Keratinocyte (primary cell): ENCODE measurements around the gene TPD52L2. TPM values are rescaled to one million over a fixed set of nuclear protein-coding genes. Genes with fewer than 3 reads are reported as not detected.
"Not testable (repeated sequence)": the region's sequence is repeated elsewhere in the genome, so short reads cannot be mapped to it uniquely, and the experiment has no call there.

Source experiments
- DNase-seq: peaks from one replicate; pipeline ENCODE4 v3.0.0-alpha.2; 2011; ENCODE audit warnings: low read depth, missing footprints, low spot score
- FAIRE-seq: peaks from 2 replicates; lab custom pipeline; 2011; peaks lifted over from hg19 to GRCh38; lab: Jason Lieb, UNC
- H2AFZ ChIP-seq: 2 replicates; pipeline ENCODE4 v1.6.0; 2012; ENCODE audit warnings: low read length, control low read depth, inconsistent platforms; ENCODE audit not compliant: control insufficient read depth
- H3K27ac ChIP-seq: 2 replicates; pipeline ENCODE4 v1.5.1; 2011; ENCODE audit warnings: low read length; ENCODE audit not compliant: control insufficient read depth, insufficient read depth
- H3K27me3 ChIP-seq: 3 replicates; pipeline ENCODE4 v1.6.0; 2011; ENCODE audit warnings: low read length; ENCODE audit not compliant: control insufficient read depth, insufficient read depth; ENCODE audit errors: extremely low read depth
- H3K36me3 ChIP-seq, 2 experiments: 2 replicates in 1 of 2; 3 replicates in 1 of 2; pipeline ENCODE4 v1.5.1; 2011; ENCODE audit warnings: low read length in 2 of 2, mild to moderate bottlenecking in 1 of 2; ENCODE audit not compliant: control insufficient read depth in 2 of 2, insufficient read depth in 2 of 2; ENCODE audit errors: extremely low read depth in 1 of 2
- H3K4me1 ChIP-seq: 3 replicates; pipeline ENCODE4 v1.5.1; 2011; ENCODE audit warnings: low read length; ENCODE audit not compliant: control insufficient read depth, insufficient read depth; ENCODE audit errors: extremely low read depth
- H3K4me2 ChIP-seq: 3 replicates; pipeline ENCODE4 v1.6.0; 2011; ENCODE audit warnings: low read depth, low read length; ENCODE audit not compliant: control insufficient read depth, insufficient read depth; ENCODE audit errors: extremely low read depth
- H3K4me3 ChIP-seq, 3 experiments: fragments of 200-600 bp in 1 of 3; sonication (generic) in 1 of 3; 2 replicates in 2 of 3; 3 replicates in 1 of 3; pipeline ENCODE4 v1.5.1; 2011 to 2016; ENCODE audit warnings: low read length in 3 of 3, mild to moderate bottlenecking in 3 of 3, control low read depth in 2 of 3, inconsistent platforms in 1 of 3, low read depth in 1 of 3, mixed read lengths in 1 of 3, mixed run types in 1 of 3, moderate library complexity in 1 of 3; ENCODE audit not compliant: control insufficient read depth in 2 of 3, insufficient read depth in 2 of 3; ENCODE audit errors: extremely low read depth in 1 of 3
- H3K79me2 ChIP-seq: 2 replicates; pipeline ENCODE4 v1.6.0; 2012; ENCODE audit warnings: low read length; ENCODE audit not compliant: control insufficient read depth, insufficient read depth
- H3K9ac ChIP-seq: 3 replicates; pipeline ENCODE4 v1.6.0; 2011; ENCODE audit warnings: low read length; ENCODE audit not compliant: control insufficient read depth, insufficient read depth; ENCODE audit errors: extremely low read depth
- H3K9me1 ChIP-seq: 3 replicates; pipeline ENCODE4 v1.6.0; 2011; ENCODE audit warnings: low read length; ENCODE audit not compliant: control insufficient read depth, insufficient read depth; ENCODE audit errors: extremely low read depth
- H3K9me3 ChIP-seq: 2 replicates; pipeline ENCODE4 v1.5.1; 2012; ENCODE audit warnings: low read depth, low read length; ENCODE audit not compliant: control insufficient read depth
- H4K20me1 ChIP-seq: 3 replicates; pipeline ENCODE4 v1.6.0; 2011; ENCODE audit warnings: low read length; ENCODE audit not compliant: control insufficient read depth, insufficient read depth; ENCODE audit errors: extremely low read depth
- CTCF ChIP-seq, 3 experiments: IDR thresholded peaks in 1 of 3; conservative IDR thresholded peaks in 1 of 3; optimal IDR thresholded peaks in 1 of 3; 2 replicates in 2 of 3; 3 replicates in 1 of 3; pipeline versions ENCODE3 to v1.5.1; 2011; ENCODE audit warnings: low read length in 3 of 3, mild to moderate bottlenecking in 3 of 3, moderate library complexity in 2 of 3, control low read depth in 1 of 3, inconsistent platforms in 1 of 3; ENCODE audit not compliant: insufficient read depth in 2 of 3; ENCODE audit errors: extremely low read depth in 1 of 3
- EZH2 ChIP-seq: IDR thresholded peaks from one replicate; pipeline ENCODE4 v1.6.1; 2012; ENCODE audit warnings: inconsistent platforms, mild to moderate bottlenecking, low read length, moderate library complexity
- dilution Hi-C: fragments of 300-500 bp; cut with MboI; formaldehyde crosslinking; loops from one replicate; pipeline ENCODE4 v1.7.0; 2020; ENCODE audit warnings: low sequenced_read_pairs; ENCODE audit not compliant: extremely low pct_ligation_motif_present
- polyA plus RNA-seq, 5 experiments: library from polyadenylated mRNA; depleted of rRNA in 3 of 5; stranded (reverse) in 3 of 5; stranded (forward) in 1 of 5; unstranded in 1 of 5; fragments of >200 nt; gene quantifications; 1 replicate in 1 of 5; 2 replicates in 3 of 5; 3 replicates in 1 of 5; pipeline versions ENCODE4 v1.2.1 to v1.2.3, GENCODE V29; 2011 to 2012; ENCODE audit warnings: missing spikeins in 2 of 5, low read depth in 1 of 5, low replicate concordance in 1 of 5

Gene TPD52L2
- polyA plus RNA-seq, 1 donor (not counting 4 experiments of a cell fraction or from before 2014, with no cell fraction given): 177 TPM

DNA sequence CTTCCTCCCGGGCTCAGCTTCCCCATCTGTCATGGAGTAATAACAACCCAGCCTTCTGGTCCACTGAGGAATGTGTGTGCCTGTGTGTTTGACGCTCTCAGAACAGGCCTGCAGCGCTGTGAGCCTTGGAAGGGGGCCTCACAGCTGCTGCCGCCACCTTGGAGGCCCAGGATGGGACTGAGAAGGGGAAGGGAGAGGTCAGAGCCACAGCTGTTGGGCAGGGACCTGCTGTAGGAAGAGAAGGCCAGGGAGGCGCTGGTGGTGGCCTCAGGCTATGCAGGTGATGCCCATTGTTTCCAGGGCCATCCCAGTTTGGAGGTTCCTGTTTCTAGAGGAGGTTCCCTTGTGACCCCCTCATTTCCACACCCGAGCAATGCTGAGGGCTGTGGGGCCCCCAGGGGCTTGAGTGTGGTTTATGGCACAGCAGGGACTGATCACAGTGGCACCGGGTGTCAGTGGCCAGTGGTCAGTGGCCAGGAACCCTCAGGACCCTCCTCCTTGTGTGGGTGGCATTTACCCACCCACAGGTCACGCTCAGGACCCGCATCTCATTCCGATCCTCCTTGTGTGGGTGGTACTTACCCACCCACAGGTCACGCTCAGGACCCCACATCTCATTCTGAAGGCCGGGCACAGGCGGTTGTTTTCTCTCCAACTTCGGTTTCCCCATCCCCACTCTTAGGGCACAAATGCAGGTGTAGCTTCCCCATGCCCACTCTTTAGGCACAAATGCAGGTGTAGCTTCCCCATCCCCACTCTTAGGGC, 14.0 kb downstream of the TPD52L2 start:
- H3K79me2 ChIP-seq: peaks cover 79% of the 10 kb centered on the region
- H3K27ac ChIP-seq: no peak overlapping the region
- dilution Hi-C loops: no loop called here
- H3K4me3 ChIP-seq: no peak overlapping the region
- H3K36me3 ChIP-seq: peaks cover 57 to 64% of the 10 kb centered on the region in 2 experiments
- DNase-seq: no peak
- no peak for FAIRE-seq
- TF ChIP-seq CTCF (optimal IDR thresholded peaks at IDR 0.05 in 1 of 3, IDR thresholded peaks at IDR 0.05 in 1 of 3, conservative IDR thresholded peaks at IDR 0.05 in 1 of 3; ENCODE audit: extremely low read depth in 1 of 3, insufficient read depth in 2 of 3, low read length in 3 of 3) (no peak), EZH2 (no peak)
- H2AFZ ChIP-seq: no peak overlapping the region
- no peaks in the 10 kb centered on the region for H3K9me3 ChIP-seq
- H3K27me3 ChIP-seq: no peaks in the 10 kb centered on the region
- H3K9ac ChIP-seq: no peak overlapping the region
- H3K4me1 ChIP-seq: peaks cover 2% of the 10 kb centered on the region
- H3K9me1 ChIP-seq: no peaks in the 10 kb centered on the region
- H3K4me2 ChIP-seq: no peak overlapping the region
- H4K20me1 ChIP-seq: peaks cover 27% of the 10 kb centered on the region

GRCh38 chr20:63880901-63881300, 15.8 kb downstream of the TPD52L2 start:
- H3K9me3 ChIP-seq, H2AFZ ChIP-seq, H3K27me3 ChIP-seq, H3K4me3 ChIP-seq, H3K9me1 ChIP-seq, H3K4me2 ChIP-seq, H3K9ac ChIP-seq, FAIRE-seq, DNase-seq, dilution Hi-C loops, H3K27ac ChIP-seq: not testable (repeated sequence)
- peaks cover 80% of the 10 kb centered on the region for H3K79me2 ChIP-seq
- peaks cover 19% of the 10 kb centered on the region for H3K4me1 ChIP-seq
- H4K20me1 ChIP-seq: peaks cover 40% of the 10 kb centered on the region
- peaks cover 51 to 63% of the 10 kb centered on the region in 2 experiments for H3K36me3 ChIP-seq
